Head of caudate nucleus (tissue), 42 donors: Measurements from ENCODE around the gene ANTXR1.

Experiments used
- DNase-seq, 42 donors: peaks; one replicate each; pipeline versions ENCODE4 v3.0.0 to v3.0.0-alpha.2; 2020 to 2021; ENCODE audit warnings: mixed read lengths in 7 of 42
- intact Hi-C: fragments of 100-400 bp; cut with DNase I; formaldehyde crosslinking; loops from one replicate; pipeline ENCODE4 v1.15.0; 2022

Gene ANTXR1

GRCh38 chr2:69086466-69086865 is 73.5 kb downstream of the ANTXR1 start:
- intact Hi-C loops = no loop called here
- no peak for DNase-seq

GRCh38 chr2:69087211-69087911 is 74.4 kb downstream of the ANTXR1 start:
- intact Hi-C loops = no loop called here
- no peak for DNase-seq

DNA sequence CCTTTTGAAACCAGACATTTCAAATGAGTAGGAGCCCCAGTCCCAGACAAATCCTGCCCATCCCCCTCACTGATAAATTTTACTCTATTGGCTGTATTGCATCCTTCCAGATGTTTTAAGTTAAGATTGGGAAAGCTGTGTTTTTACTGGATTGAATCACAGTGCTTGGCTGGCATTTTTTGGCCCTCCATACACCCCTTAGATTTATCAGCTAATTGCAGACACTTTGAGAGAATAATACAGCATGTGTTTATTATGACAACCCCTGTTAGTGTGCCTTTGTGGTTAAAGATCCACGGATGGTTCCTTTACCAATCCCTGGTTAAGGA is 74.9 kb downstream of the ANTXR1 start:
- intact Hi-C loops = no loop called here
- no peak for DNase-seq

DNA sequence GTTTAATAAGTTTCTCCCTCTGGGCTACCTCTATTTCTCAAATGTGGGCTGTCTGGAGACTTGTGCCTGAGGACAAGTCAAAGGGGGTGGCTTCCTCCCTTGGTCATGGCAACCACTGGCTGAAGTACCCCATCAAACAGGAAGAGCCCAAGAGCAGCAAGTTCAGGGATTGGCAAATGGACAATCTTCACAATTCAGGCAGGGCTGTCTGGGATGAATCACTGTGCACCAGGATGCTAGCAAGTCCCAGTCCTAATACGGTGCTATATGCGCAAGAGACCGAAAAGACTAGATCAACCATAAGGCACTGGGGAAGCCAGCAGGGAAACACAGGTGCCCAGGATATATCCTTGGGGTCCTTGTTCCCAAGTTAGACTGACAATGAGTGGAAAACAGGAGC is 75.5 kb downstream of the ANTXR1 start:
- no peak for DNase-seq
- intact Hi-C loops = no loop called here

- intact Hi-C loops = no loop called here
- no peak for DNase-seq
These were observed 76.3 kb downstream of the ANTXR1 start for GRCh38 chr2:69089266-69089665.

DNA sequence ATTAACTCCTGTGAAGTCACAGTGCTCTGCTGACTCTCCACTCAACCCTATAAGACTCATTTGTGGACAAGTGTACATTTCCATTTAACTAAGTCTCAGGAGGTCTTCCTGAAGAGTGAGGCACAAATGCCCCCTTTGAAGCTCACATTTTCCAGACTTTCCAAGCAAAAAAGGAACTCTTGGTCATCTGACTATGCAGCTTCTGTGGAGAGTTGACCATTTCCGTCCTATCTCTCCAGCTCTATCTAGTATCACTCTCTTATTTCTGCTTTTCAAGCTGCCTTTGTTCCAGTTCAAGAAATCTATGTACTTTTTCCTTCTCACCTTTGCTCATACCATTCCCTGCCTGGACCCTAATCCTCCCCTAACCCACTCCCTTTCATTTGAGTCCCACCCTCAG is 77.0 kb downstream of the ANTXR1 start:
- intact Hi-C loops = no loop called here

GRCh38 chr2:69090820-69091219 is 77.8 kb downstream of the ANTXR1 start:
- DNase-seq = no peak
- intact Hi-C loops = no loop called here

More for the DNA sequence above, 77.0 kb downstream of the ANTXR1 start:
- DNase-seq = no peak

- DNase-seq = no peak
- intact Hi-C loops = no loop called here
These were observed 79.9 kb downstream of the ANTXR1 start for GRCh38 chr2:69092857-69093256.

DNA sequence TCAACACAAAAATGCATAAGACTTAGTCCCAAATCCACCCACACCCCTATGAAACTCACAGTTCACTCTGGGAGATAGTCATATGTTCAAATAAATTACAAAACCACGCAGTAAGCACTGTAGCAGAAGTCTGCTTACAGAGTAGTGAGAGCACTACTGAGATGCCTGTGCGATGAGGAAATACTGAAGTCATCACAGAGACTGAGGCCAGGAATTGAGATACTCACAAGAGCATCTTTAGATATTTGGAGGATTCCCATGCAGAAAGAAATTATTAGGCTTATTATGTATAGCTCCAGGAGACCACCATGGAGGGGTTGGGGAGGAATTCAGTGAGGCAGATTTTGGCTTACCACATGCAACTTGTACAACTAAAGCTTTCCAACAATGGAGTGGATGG is 82.3 kb downstream of the ANTXR1 start:
- intact Hi-C loops = no loop called here
- peak in 3 of 42 donors; percentile 6 to 43 (median 29) for DNase-seq

GRCh38 chr2:69096326-69097095 is 83.5 kb downstream of the ANTXR1 start:
- no peak for DNase-seq
- intact Hi-C loops = no loop called here

- DNase-seq = peak in 7 of 42 donors; percentile 12 to 55 (median 37)
- intact Hi-C loops = no loop called here
These were observed 84.2 kb downstream of the ANTXR1 start for GRCh38 chr2:69097148-69097610.

GRCh38 chr2:69097891-69098655 is 85.1 kb downstream of the ANTXR1 start:
- DNase-seq = no peak
- intact Hi-C loops = no loop called here

DNA sequence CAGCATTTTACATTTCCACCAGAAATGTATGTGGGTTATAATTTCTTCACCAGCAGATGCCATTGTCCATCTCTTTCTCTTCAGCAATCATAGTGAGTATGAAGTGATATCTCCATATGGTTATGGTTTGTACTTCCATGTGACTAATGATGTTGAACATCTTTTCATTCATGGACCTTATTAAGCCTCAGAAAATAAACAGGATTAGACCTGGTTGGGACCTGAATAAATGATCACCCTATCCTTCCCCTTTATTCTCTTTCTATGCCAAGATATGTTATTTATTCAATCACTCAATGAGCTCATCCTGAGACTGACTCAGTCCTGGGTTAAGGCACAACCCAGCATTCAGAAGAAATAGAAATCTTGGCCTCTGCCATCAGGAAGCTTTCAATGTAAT is 86.6 kb downstream of the ANTXR1 start:
- intact Hi-C loops = no loop called here

DNA sequence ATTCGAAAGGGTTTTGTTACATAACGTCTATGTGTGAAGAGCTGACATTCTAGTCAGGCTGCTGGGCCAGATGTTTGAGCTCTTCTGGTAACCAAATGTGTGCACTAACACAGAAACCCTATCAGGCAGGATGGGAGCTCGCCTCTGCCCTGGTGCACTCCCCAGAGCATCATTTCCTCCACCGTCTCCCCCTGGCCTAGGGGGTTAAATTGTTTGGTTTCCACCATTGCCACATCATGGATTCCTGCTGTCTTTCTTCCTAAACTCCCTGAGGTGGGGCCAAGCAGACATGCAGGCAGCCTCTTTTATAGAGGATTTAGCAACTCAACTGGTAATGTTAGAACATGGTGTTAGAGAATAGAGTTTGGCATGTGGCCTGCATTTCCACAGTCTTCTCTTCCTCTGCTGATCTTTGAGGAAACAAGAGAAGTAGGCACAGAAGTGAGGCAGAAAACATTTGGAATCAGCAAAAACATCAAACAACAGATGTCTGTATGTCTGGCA is 87.3 kb downstream of the ANTXR1 start:
- peak in 1 of 42 donors; percentile 36 for DNase-seq
- intact Hi-C loops = no loop called here

More for the DNA sequence above, 86.6 kb downstream of the ANTXR1 start:
- no peak for DNase-seq

GRCh38 chr2:69102041-69102593 is 89.1 kb downstream of the ANTXR1 start:
- intact Hi-C loops = no loop called here
- DNase-seq = no peak

DNA sequence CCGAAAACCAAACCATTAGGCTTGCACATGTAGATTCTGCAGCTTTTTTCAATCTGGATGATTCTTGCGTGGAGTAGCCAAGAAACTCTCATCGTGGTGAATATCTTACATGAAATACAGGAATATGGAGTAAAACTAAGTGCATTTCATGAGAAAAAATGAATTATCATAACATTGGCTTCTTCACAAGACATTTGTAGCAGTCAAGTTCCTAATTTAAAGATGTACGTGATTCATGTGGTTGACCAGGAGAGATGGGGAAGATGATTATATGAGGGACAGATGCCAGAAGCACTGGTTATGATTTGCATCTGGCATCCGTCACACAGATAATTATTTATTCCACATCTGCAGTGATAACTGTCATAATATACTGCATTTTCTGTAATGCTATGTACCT is 90.4 kb downstream of the ANTXR1 start:
- intact Hi-C loops = no loop called here
- no peak for DNase-seq

DNA sequence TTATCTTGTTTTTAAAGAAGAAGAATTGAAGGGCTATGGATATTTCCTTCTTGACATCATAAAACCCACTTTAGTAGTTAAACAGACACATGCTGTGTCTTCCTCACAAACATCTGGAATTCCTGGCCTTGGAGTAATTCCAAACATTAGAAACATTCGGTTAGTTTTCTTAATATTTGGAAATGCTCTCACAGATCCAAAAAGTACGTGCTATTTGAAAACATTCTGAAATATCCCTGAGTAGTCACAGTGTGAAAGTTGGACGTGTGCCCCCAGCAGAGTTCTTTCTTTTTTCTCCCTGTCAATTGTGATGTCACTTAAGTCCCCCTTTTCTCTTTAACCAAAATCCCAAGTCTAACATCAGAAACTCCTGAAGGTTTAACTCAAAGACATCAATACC is 91.3 kb downstream of the ANTXR1 start:
- peak in 1 of 42 donors; percentile 3 for DNase-seq
- intact Hi-C loops = no loop called here

GRCh38 chr2:69109255-69109654 is 96.3 kb downstream of the ANTXR1 start:
- no peak for DNase-seq
- intact Hi-C loops = no loop called here

DNA sequence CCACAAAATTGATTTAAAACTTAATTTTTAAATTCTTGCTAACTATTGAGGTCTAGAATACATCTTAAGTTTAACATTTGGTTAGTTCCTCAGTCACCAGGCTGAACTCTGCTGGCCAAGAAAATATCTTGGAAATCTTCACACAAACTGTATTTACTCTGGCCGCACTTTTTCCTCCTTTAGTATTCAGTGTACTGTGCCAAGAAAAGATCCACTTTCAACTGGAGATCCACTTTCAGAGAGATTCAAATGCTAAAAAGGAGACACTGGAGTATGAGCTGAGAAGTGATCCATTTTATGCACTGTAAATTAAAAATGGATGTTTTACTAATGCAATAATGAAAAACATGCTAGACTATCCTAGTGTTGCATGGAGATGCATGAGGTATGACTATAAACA is 98.1 kb downstream of the ANTXR1 start:
- intact Hi-C loops = no loop called here

DNA sequence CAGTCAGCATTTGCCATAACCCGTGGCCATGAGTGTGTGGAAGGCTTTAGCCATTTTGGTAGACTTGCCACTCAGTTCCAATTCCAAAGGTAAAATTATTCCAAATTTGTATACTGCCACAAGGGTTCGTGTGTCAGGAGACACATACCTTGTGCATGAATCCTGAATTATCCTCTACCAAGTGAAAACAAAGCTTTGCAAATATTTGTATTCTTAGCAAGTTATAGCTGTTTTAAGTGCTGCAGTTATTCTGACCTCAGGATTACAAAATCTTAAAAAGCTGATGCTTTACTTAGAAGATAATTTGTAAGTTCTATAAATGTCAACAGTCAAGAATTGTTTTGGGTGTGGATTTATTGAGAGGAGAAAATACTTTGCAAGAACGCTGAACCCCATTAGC is 100.6 kb downstream of the ANTXR1 start:
- intact Hi-C loops = no loop called here
- no peak for DNase-seq

More for the DNA sequence above, 98.1 kb downstream of the ANTXR1 start:
- DNase-seq = no peak
